H1 (cell line): ENCODE data around the gene AKR1D1. TPM values are rescaled to one million over a fixed set of nuclear protein-coding genes. Genes with fewer than 3 reads are reported as not detected.

Source experiments
- CTCF ChIA-PET: fragments of 300-600 bp; sonication (Branson Sonifier 250); formaldehyde crosslinking; loops from one replicate; lab custom pipeline; 2021; ENCODE audit not compliant: partially characterized antibody; lab: Charles Lee
- POLR2A ChIA-PET: fragments of 300-600 bp; sonication (Branson Sonifier 250); formaldehyde crosslinking; loops from one replicate; lab custom pipeline; 2021; ENCODE audit warnings: inconsistent platforms; ENCODE audit not compliant: partially characterized antibody; lab: Charles Lee
- DNase-seq, 2 experiments: peaks; one replicate each; pipeline versions ENCODE4 v3.0.0 to v3.0.0-alpha.2; 2010 to 2022; ENCODE audit warnings: low spot score in 2 of 2, low read depth in 1 of 2, mixed read lengths in 1 of 2
- FAIRE-seq: peaks from 2 replicates; lab custom pipeline; 2011; peaks lifted over from hg19 to GRCh38; lab: Jason Lieb, UNC
- H2AFZ ChIP-seq: 2 replicates; pipeline ENCODE4 v1.8.1; 2012; ENCODE audit warnings: low read length, inconsistent platforms
- H2AK5ac ChIP-seq: 2 replicates; pipeline ENCODE4 v1.6.1; 2013; ENCODE audit warnings: low read depth, low read length
- H2BK120ac ChIP-seq: replicated peaks from 2 replicates; pipeline ENCODE3; 2013; ENCODE audit warnings: low read depth, low read length, inconsistent platforms
- H2BK12ac ChIP-seq: 2 replicates; pipeline ENCODE4 v1.6.1; 2013; ENCODE audit warnings: low read depth, low read length
- H2BK15ac ChIP-seq: 2 replicates; pipeline ENCODE4 v1.6.1; 2013; ENCODE audit warnings: low read length
- H2BK20ac ChIP-seq: 2 replicates; pipeline ENCODE4 v1.6.1; 2013; ENCODE audit warnings: low read length
- H2BK5ac ChIP-seq: 2 replicates; pipeline ENCODE4 v1.6.1; 2013; ENCODE audit warnings: low read depth, low read length
- H3K14ac ChIP-seq: 2 replicates; pipeline ENCODE4 v1.6.1; 2013; ENCODE audit warnings: inconsistent platforms; ENCODE audit not compliant: insufficient read length
- H3K18ac ChIP-seq: 2 replicates; pipeline ENCODE4 v1.6.1; 2013; ENCODE audit warnings: low read length; ENCODE audit errors: extremely low read depth
- H3K23ac ChIP-seq: 2 replicates; pipeline ENCODE4 v1.6.1; 2013; ENCODE audit warnings: inconsistent platforms; ENCODE audit not compliant: insufficient read length
- H3K23me2 ChIP-seq: 2 replicates; pipeline ENCODE4 v1.6.1; 2013; ENCODE audit warnings: low read depth, low read length
- H3K27ac ChIP-seq: 2 replicates; pipeline ENCODE4 v1.6.1; 2011; ENCODE audit warnings: low read depth, low read length, inconsistent platforms
- H3K27me3 ChIP-seq, 4 experiments: replicated peaks in 1 of 4; 1 replicate in 1 of 4; 2 replicates in 3 of 4; pipeline versions ENCODE4 v1.6.1 to v1.8.1; 2011 to 2013; ENCODE audit warnings: low read length in 3 of 4, mild to moderate bottlenecking in 3 of 4, inconsistent platforms in 2 of 4, mixed read lengths in 2 of 4, moderate library complexity in 1 of 4; ENCODE audit not compliant: control insufficient read depth in 3 of 4, insufficient read depth in 3 of 4; ENCODE audit errors: extremely low read depth in 1 of 4
- H3K36me3 ChIP-seq, 4 experiments: 2 replicates each; pipeline versions ENCODE4 v1.6.1 to v1.8.1; 2011 to 2013; ENCODE audit warnings: mild to moderate bottlenecking in 4 of 4, low read length in 3 of 4, moderate library complexity in 2 of 4, control low read depth in 1 of 4, inconsistent platforms in 1 of 4; ENCODE audit not compliant: insufficient read depth in 4 of 4, control insufficient read depth in 2 of 4
- H3K4ac ChIP-seq: replicated peaks from 2 replicates; pipeline ENCODE3; 2013; ENCODE audit warnings: low read length, low read depth, mixed read lengths, inconsistent platforms; ENCODE audit not compliant: insufficient read length
- H3K4me1 ChIP-seq, 4 experiments: replicated peaks in 1 of 4; 1 replicate in 1 of 4; 2 replicates in 3 of 4; pipeline versions ENCODE4 v1.6.1 to v1.8.1; 2011 to 2013; ENCODE audit warnings: low read length in 3 of 4, inconsistent platforms in 2 of 4, mixed read lengths in 1 of 4; ENCODE audit not compliant: insufficient read depth in 4 of 4, control insufficient read depth in 3 of 4
- H3K4me2 ChIP-seq, 2 experiments: 2 replicates each; pipeline versions ENCODE4 v1.6.1 to v1.8.1; 2011 to 2013; ENCODE audit warnings: low read depth in 2 of 2, low read length in 2 of 2, control low read depth in 1 of 2, inconsistent platforms in 1 of 2, mild to moderate bottlenecking in 1 of 2; ENCODE audit not compliant: insufficient read depth in 1 of 2
- H3K4me3 ChIP-seq, 4 experiments: fragments of 200-600, 300-600 bp in 1 of 4; sonication (generic), shearing (Covaris generic), sonication (Bioruptor Twin) in 1 of 4; 2 replicates each; pipeline versions ENCODE4 v1.5.1 to v1.8.1; 2011 to 2016; ENCODE audit warnings: low read length in 4 of 4, low read depth in 3 of 4, control low read depth in 2 of 4, inconsistent platforms in 2 of 4, mild to moderate bottlenecking in 2 of 4, mixed read lengths in 1 of 4, moderate library complexity in 1 of 4; ENCODE audit not compliant: insufficient read depth in 2 of 4; ENCODE audit errors: extremely low read depth in 1 of 4
- H3K56ac ChIP-seq: replicated peaks from 2 replicates; pipeline ENCODE3; 2013; ENCODE audit warnings: low read depth, mild to moderate bottlenecking, mixed read lengths, low read length, inconsistent platforms; ENCODE audit not compliant: insufficient read length
- H3K79me1 ChIP-seq: 2 replicates; pipeline ENCODE4 v1.6.1; 2013; ENCODE audit warnings: low read depth, low read length, control low read depth
- H3K79me2 ChIP-seq, 2 experiments: 2 replicates each; pipeline versions ENCODE4 v1.6.1 to v1.8.1; 2012 to 2013; ENCODE audit warnings: low read length in 2 of 2, mild to moderate bottlenecking in 2 of 2, inconsistent platforms in 1 of 2; ENCODE audit not compliant: insufficient read depth in 2 of 2, control insufficient read depth in 1 of 2
- H3K9ac ChIP-seq, 4 experiments: replicated peaks in 1 of 4; 1 replicate in 1 of 4; 2 replicates in 3 of 4; pipeline versions ENCODE4 v1.6.1 to v1.8.1; 2011 to 2013; ENCODE audit warnings: low read depth in 3 of 4, low read length in 3 of 4, control low read depth in 2 of 4, mild to moderate bottlenecking in 2 of 4, moderate library complexity in 2 of 4, inconsistent platforms in 1 of 4; ENCODE audit errors: extremely low read depth in 1 of 4
- H3K9me3 ChIP-seq, 2 experiments: 2 replicates each; pipeline versions ENCODE4 v1.6.1 to v1.8.1; 2012 to 2013; ENCODE audit warnings: mild to moderate bottlenecking in 2 of 2, moderate library complexity in 2 of 2, control low read depth in 1 of 2, inconsistent platforms in 1 of 2, low read depth in 1 of 2, low read length in 1 of 2, mixed read lengths in 1 of 2; ENCODE audit not compliant: insufficient read depth in 2 of 2
- H4K20me1 ChIP-seq, 2 experiments: replicated peaks in 1 of 2; 2 replicates each; pipeline versions ENCODE3 to v1.8.1; 2011 to 2013; ENCODE audit warnings: inconsistent platforms in 2 of 2, low read length in 2 of 2, mild to moderate bottlenecking in 1 of 2; ENCODE audit not compliant: insufficient read depth in 2 of 2, control insufficient read depth in 1 of 2
- H4K5ac ChIP-seq: 2 replicates; pipeline ENCODE4 v1.6.1; 2013; ENCODE audit warnings: low read length, low read depth, mixed read lengths, inconsistent platforms; ENCODE audit not compliant: insufficient read length
- H4K8ac ChIP-seq: 2 replicates; pipeline ENCODE4 v1.8.0; 2013; ENCODE audit warnings: mild to moderate bottlenecking, moderate library complexity, low read length, inconsistent platforms; ENCODE audit not compliant: insufficient read depth; ENCODE audit errors: extremely low read depth
- H4K91ac ChIP-seq: replicated peaks from 2 replicates; pipeline ENCODE3; 2013; ENCODE audit warnings: low read length, mixed read lengths, inconsistent platforms; ENCODE audit not compliant: insufficient read length
- CEBPB ChIP-seq: IDR thresholded peaks from 2 replicates; pipeline ENCODE4 v1.6.1; 2012; ENCODE audit warnings: low read depth, low read length
- RBBP5 ChIP-seq: IDR thresholded peaks from 2 replicates; pipeline ENCODE4 v1.7.1; 2012; ENCODE audit warnings: low read depth, mild to moderate bottlenecking, inconsistent platforms, low read length, moderate library complexity, borderline replicate concordance
- SP4 ChIP-seq: IDR thresholded peaks from 2 replicates; pipeline ENCODE4 v1.6.1; 2012; ENCODE audit warnings: low read length, inconsistent platforms
- WGBS, 2 experiments: shearing (Covaris generic) in 1 of 2; methylation state at CpG; one replicate each; pipeline versions ENCODE4 v1.1.6 to v1.1.7; 2013 to 2015; ENCODE audit warnings: low lambda C conversion rate in 2 of 2, mixed read lengths in 2 of 2, inconsistent platforms in 1 of 2, low coverage in 1 of 2, missing lambda C conversion rate in 1 of 2; ENCODE audit not compliant: insufficient replicate concordance in 2 of 2, insufficient coverage in 1 of 2, insufficient read length in 1 of 2; ENCODE audit errors: extremely low coverage in 1 of 2, missing lambda C conversion rate in 1 of 2; 5-methylcytosine and 5-hydroxymethylcytosine counted together
- polyA plus RNA-seq, 7 experiments: library from polyadenylated mRNA; depleted of rRNA in 3 of 7; stranded (reverse) in 5 of 7; unstranded in 2 of 7; fragments of >200 nt in 5 of 7; fragments of 200-250 nt in 2 of 7; gene quantifications; 1 replicate in 5 of 7; 2 replicates in 1 of 7; 4 replicates in 1 of 7; pipeline versions ENCODE4 v1.2.1 to v1.2.3, GENCODE V29; 2011 to 2013; ENCODE audit warnings: missing spikeins in 2 of 7, mixed read lengths in 2 of 7
- total RNA-seq: library from RNA; stranded (reverse); fragmentation: NEBNext Ultra II Directional; extraction: Animal tissue kit (Norgen Biotek cat#: 25700); gene quantifications from 2 replicates; pipeline ENCODE4 v1.2.1, GENCODE V29; 2021

Gene AKR1D1
- total and polyA plus RNA-seq, 2 of the 8 experiments (the other 6 are each of a cell fraction or from before 2014, with no cell fraction given) = not detected

- H3K27ac ChIP-seq = no peak overlapping the region
- POLR2A ChIA-PET = no interaction called here
These were observed 81.4 kb downstream of the AKR1D1 start for GRCh38 chr7:138157702-138158101.

More at GRCh38 chr7:138157702-138158101, 81.4 kb downstream of the AKR1D1 start:
- Histone ChIP-seq H4K5ac (no peak overlapping the region), H3K18ac (no peak overlapping the region), H3K23me2 (no peaks in the 10 kb centered on the region), H2BK20ac (no peak overlapping the region), H2AFZ (no peak overlapping the region), H3K9me3 (no peaks in the 10 kb centered on the region; a peak in 1 of 4 replicates), H3K36me3 (no peaks in the 10 kb centered on the region), H3K4me3 (no peak overlapping the region), H3K23ac (no peak overlapping the region), H2BK120ac (no peak overlapping the region), H3K4me2 (no peak overlapping the region), H2BK12ac (no peak overlapping the region), H3K4ac (no peak overlapping the region), H4K91ac (no peak overlapping the region), H2BK15ac (no peak overlapping the region), H3K14ac (no peak overlapping the region), H2BK5ac (no peak overlapping the region), H3K79me2 (no peaks in the 10 kb centered on the region), H3K79me1 (no peaks in the 10 kb centered on the region), H3K27me3 (no peaks in the 10 kb centered on the region), H3K56ac (no peak overlapping the region), H3K9ac (no peak overlapping the region), H4K8ac (no peak overlapping the region), H2AK5ac (no peak overlapping the region), H4K20me1 (no peaks in the 10 kb centered on the region), H3K4me1 (peaks cover 3 to 5% (median 4%) of the 10 kb centered on the region in 4 experiments; a peak in 4 of 7 replicates)
- CTCF ChIA-PET = interaction anchor here (0.7 to 1.6 kb wide), 2 partner anchors 44 to 244 kb away, joined by 4 read pairs; no protein-coding TSS in a partner anchor
- FAIRE-seq (no peak), DNase-seq (no peak)
- 96% methylated on average over 4 of the region's 4 CpGs; no CpG with 5 or more reads in 1 of the 2 experiments for whole genome bisulfite sequencing, 2 experiments
- no peak for TF ChIP-seq SP4
- no peak for TF ChIP-seq CEBPB
- TF ChIP-seq RBBP5 = no peak
